NCI-H2196 treated with DMSO at 0.1 percent for 48 hours (cell line): ENCODE data around the gene CRABP2.

Experiments used
- DNase-seq: peaks from one replicate; lab custom pipeline; 2025; ENCODE audit not compliant: unreplicated experiment; lab: John Stamatoyannopoulos, UW

Gene CRABP2

GRCh38 chr1:156705321-156705917 is at the start of gene CRABP2:
CRABP2 (minus strand) TSS chr1:156705583; CDS start chr1:156705446, 137 bp downstream.
- DNase-seq: no peak

DNA sequence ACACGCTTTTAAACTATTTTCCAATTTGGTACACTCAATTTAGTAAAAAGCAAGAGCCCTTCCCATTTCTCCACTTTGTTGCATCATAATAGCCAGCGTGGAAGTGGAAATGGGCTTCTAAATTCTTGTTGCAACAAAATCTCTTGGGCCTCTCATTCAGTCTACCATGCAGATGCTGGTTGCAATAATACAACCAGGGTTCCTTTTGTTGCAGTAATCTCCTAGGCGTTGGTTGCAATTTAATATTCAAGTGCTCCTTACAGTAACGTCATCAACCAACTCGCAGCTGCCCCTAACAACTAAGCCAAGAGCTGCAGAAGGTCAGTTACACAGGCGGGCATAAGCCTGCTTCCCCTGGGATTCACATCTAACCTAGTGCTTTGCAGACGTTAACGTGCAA is 48.8 kb upstream of the CRABP2 start:
- peak; percentile 29 for DNase-seq

DNA sequence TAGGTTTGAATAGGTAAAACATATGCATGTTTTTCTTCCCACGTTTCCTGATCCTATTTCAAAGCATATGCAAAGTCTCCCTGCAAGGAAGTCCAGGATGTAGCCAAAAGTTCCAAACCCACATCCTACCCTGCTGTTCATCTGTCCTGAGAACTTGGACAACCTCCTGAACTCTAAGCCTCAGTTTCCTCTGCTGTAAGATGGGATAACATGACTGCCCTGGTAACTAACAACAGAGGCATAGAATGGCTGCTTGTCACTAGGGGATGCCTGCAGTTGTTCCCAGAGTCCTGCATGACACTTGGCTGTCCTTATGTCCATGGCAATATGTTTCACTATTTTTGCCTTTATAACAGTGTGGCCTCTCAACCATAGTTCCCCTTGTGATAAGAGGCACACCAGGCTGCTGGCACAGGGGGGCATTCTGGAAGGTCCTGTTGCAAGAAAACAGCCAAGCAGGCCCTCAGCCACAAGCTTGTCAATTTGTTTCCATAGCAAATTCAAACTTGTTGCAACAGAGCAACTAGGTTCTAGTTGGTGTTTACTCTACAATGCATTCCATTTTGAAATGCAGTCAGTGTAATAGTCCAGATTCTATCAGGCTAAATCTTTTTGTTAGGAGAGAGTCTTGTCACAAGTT is 47.6 kb upstream of the CRABP2 start:
- no peak for DNase-seq

DNA sequence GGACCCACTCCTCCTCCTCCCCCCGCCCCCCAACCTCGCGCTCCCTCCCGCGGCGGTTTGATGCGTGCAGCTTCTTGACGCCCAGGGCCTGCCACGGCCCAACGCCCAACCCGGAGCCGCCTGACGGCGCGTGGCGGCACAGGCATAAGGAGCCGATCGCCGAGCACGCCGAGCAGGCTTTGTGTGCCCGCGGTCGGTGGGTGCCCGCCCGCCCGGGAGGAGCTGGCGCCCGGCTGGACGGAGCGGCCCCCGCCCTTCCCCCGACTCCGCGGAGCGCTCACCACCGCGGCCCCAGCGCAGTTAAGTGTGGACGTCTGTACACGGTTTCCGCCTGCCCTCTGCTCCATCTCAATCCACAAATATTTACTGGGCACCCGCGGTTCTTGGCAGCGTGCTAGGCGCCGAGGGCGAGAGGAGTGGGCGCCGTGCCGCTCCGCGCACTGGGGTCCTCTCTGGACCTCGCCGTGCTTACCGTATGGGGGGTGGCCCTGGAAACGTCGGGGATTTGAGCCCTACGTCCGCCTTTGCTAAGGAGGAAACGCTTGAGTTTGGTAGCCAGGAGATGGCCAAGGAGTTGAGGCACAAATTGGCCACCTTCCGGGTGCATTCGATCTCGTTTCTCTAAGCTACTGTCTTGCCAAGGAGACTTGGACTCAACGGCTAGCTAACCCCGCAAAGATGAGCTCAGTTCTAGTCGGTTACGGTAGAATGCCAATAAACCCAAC is 46.5 kb upstream of the CRABP2 start:
- peak; percentile 85 for DNase-seq

DNA sequence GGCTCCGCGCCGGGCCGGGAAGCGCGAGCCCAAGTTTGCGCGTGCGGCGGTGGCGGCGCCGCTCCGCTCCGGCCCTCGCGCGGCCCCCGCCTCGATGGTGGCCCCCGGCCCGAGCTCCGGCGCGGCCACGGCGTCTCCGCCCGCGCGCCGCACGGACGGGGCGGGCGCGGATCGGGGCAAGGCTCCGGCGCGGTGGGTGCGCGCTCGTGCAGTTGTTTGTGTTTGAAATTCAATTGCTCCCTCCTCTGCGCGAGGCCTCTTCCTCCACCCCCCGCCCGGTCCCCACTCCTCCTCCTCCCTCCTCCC is 46.0 kb upstream of the CRABP2 start, which contains the start of gene HDGF:
TSS of gene HDGF (minus strand) at position 225 of the 306 bp plus-strand sequence. CDS start 246 bp downstream, outside the sequence.
- no peak for DNase-seq

- DNase-seq: no peak
Observed at GRCh38 chr1:156750711-156751450, 45.5 kb upstream of the CRABP2 start.

- no peak for DNase-seq
Observed at GRCh38 chr1:156750191-156750672, 44.8 kb upstream of the CRABP2 start.

- no peak for DNase-seq
Observed at GRCh38 chr1:156749419-156750118, 44.2 kb upstream of the CRABP2 start.

- no peak for DNase-seq
Observed at GRCh38 chr1:156748670-156749418, 43.5 kb upstream of the CRABP2 start.

DNA sequence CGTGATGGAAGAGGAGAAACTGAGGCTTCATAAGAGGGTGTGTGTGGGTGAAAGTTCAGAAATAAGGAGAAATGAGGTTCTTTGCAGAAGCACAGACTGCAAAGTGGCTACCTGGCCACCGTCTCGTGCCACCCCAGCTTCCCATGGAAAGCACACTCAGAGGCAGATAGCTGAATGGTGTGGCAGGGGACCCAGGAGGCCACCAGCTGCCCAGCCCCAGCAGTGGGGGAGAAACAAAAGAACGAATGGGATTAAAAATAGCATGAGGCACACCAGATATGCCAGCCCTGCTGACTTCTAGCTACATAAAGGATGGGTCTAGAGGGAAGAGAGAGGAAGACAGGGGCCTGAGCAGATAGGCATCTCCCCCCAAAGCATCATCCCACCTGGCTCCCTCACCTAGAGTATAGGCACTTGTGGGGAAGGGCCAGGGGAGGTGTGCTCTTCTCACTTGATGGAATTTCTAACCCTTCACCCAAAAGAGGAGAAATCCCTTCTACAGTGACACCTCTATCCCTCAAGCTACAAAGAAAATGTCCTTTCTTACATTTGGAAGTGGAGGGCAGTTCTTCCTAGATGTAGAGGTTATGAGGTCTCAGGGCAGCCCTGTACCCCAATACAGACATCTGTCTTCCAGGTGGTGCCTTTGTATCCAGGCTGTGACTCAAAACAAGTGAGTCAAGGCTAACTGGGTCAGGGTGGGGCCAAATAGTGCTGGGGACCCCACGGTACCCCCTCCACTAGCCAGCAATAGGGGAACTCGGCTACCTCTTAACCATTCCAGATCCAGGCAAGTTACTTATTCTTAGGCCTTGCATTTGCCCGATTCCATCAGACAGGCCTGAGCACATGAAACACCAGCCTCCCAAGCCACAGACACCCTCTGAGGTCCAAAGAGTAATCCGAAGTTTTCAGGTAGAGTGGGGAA is 42.6 kb upstream of the CRABP2 start:
- no peak for DNase-seq

DNA sequence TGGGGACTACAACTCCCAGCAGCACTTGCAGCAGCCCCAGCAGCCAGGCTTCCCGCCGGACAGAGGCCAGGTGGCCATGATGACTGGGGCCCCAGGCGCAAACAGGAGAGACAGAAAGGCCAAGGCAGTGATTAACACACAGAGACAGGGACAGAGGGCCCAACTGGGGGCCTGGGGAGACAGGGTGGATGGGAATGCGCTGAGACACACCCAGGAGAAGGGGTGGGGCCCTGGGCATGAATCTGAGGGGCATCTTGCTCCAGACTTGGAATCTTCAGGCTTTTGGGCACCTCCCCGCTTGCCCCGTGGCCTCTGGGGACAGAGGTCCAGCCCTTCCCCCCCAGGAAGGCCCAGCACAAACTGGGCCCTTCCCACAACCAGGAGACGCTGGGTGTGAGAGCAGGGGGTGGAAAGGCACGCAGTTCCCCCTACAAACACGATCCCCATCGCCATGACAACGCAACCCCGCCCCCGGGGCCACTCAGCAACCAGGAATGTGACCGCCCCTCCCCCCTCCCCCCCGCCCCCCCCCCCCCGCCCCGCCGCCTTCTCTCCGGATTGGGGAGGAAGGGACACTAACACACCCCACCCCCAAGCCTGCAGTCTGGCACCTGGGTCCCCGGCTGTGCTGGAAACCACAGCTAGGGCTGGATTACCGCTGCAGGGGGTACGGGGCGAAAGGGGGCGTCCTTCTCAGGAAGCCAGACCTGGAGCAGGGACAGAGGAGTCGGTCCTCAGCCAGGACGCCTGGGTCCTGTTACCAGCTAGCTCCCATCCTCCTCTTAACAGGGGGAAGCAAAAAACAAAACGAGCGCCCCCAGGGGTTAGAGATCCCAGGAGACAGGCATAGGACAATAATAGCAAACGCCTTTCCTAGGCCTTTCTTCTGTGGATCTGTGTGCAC is 41.6 kb upstream of the CRABP2 start:
- peak; percentile 68 for DNase-seq

DNA sequence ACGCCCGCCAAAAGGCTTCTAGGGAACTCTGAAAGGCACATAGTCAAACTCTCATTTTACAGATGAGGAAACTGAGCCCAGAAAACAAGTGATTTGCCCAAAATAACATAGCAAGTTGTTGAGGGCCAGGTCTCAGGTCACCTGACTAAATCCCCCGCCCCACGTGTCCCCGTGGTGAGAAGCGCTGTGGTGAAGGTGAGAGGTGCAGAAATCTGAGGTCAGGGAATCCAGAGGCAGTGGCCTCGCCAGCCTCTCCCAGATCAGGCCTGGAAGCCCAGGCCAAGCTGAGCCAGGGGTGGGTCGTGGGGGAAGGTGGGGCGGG is 41.0 kb upstream of the CRABP2 start:
- DNase-seq: no peak

DNA sequence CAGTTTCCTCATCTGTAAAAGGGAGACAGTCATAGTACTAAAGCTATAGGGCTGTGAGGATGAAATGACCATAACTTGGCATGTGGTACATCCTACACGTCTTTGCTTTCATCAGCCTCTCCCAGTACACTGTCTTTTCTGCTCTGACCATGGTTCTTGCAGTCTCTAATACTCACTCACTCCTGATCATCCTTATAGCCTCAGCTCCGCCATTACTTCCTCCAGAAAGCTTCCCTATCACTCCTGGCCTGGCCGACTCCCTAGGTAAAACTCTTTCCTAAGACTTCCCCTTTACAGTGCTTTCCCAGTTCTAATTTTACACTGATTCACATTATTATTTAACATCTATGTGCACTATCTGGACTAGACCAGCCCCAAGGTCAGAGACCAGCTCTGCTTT is 40.5 kb upstream of the CRABP2 start:
- no peak for DNase-seq

- DNase-seq: no peak
Observed at GRCh38 chr1:156744786-156745419, 39.5 kb upstream of the CRABP2 start.

DNA sequence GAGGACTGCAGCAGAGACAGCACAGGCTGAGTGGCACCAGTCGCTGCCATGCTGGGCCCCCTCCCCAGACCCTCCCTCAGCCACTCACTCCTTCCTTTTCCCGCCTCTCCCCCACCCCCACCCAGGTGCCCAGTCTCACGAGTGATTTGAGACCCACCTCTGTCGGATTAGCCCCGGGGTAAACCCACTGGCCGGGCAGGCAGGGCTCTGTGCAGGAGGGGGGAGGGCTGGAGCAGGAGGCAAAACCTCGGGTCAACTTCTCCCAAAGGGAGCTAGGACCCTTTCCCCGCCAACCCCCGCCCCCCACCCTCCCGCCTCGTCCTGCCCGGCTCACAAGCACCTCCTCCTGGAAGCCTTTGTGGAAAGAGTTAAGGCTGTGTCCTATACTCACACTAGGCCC is 39.0 kb upstream of the CRABP2 start:
- no peak for DNase-seq

- no peak for DNase-seq
Observed at GRCh38 chr1:156743367-156744302, 38.3 kb upstream of the CRABP2 start.

- no peak for DNase-seq
Observed at GRCh38 chr1:156742801-156743200, 37.4 kb upstream of the CRABP2 start.
